GM12873 (cell line): ENCODE data around the gene WDR44.

Experiments used
- TF ChIP-seq, protein P1 (sequence below): IDR thresholded peaks from 2 replicates; pipeline ENCODE4 v1.5.1; 2012; ENCODE audit warnings: low read depth, mild to moderate bottlenecking, moderate library complexity, low read length, control low read depth; ENCODE audit not compliant: insufficient read depth; ENCODE audit errors: missing control alignments

The WDR44 gene

GRCh38 chrX:118493653-118494297 lies 147.9 kb downstream of the WDR44 start:
- TF ChIP-seq, protein P1, sequence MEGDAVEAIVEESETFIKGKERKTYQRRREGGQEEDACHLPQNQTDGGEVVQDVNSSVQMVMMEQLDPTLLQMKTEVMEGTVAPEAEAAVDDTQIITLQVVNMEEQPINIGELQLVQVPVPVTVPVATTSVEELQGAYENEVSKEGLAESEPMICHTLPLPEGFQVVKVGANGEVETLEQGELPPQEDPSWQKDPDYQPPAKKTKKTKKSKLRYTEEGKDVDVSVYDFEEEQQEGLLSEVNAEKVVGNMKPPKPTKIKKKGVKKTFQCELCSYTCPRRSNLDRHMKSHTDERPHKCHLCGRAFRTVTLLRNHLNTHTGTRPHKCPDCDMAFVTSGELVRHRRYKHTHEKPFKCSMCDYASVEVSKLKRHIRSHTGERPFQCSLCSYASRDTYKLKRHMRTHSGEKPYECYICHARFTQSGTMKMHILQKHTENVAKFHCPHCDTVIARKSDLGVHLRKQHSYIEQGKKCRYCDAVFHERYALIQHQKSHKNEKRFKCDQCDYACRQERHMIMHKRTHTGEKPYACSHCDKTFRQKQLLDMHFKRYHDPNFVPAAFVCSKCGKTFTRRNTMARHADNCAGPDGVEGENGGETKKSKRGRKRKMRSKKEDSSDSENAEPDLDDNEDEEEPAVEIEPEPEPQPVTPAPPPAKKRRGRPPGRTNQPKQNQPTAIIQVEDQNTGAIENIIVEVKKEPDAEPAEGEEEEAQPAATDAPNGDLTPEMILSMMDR, result no peak

DNA sequence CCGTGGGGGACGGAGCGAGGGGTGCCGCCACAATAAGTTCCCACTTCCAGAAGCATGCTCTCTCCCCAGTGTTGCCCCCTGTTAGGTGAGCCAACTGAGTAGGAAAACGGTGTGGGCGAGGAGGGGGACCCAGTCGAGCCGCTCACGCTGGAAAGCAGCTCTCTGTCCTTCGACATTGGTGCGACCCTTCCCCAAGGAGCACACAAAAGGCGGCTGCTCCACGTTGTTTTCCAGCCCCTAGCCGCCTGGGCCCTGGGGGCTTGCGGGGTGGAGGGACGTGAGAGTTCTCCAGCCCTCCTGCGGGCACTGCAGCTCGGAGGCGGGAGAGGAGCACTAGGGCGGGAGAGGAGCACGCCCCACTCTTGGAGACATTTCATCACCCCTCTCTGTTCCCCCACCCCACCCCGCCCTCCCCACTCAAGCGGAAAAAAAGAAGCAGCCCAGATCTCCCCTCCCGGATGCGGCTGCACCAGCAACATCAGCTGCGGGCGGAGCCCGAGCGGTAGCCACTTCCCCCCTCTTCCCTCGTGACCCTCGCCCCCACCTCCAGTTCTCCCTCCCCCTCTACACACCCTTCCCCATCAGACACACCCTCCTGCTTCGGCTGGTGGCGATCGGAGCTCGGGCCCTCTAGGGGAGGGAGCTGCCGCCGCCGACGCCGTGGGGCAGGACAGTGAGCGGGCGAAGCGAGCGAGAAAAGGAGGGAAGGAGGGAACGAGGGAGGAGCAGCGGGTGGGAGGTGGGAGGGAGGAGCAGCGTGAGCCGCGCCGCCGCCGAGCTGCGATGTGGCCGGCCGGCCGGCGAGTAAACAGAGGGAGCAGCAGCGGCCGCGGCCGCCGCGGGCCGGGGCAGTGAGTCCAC lies 149.4 kb downstream of the WDR44 start, which contains the start of gene DOCK11:
DOCK11 (plus strand) TSS at position 755 of the 861 bp plus-strand sequence. CDS start 157 bp downstream, outside the sequence.
- TF ChIP-seq, protein P1, result no peak

DNA sequence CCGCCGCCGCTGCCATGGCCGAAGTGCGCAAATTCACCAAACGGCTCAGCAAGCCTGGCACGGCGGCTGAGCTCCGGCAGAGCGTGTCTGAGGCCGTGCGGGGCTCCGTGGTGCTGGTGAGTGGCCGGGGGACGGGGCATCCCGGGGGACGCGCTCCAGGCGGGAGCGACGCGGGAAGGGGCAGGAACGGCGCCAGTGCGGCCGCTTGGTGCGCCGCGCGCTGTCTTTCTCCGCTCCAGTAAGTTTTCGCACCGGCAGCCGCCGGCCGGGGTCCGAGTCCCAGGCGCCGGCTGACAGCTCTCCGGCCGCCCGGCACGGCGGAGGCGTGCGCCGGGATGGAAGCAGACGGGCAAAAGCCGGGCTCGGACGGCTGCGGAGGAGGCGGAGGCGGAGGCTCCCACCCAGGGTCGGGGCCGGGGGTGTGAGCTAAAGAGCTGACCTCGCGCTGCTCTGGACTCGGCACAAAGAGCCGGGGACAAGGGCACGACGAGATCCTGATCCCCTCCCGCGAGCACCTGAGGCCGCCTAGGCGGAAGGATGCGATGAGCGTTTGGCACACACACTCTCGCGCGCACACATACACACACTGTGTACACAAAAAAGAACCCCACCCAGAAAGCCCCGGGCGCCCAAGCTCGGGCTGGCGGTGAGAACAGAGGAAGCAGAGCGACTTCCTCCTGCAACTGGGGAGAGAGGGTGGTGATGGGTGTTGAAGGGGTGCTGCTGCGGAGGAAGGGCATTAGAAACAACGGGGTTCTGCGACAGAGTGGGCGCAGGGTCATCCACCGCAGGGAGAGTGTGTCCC lies 150.3 kb downstream of the WDR44 start:
- TF ChIP-seq, protein P1, result no peak

GRCh38 chrX:118496763-118497079 lies 150.8 kb downstream of the WDR44 start:
- TF ChIP-seq, protein P1, result no peak

- TF ChIP-seq, protein P1, result no peak
Observed at GRCh38 chrX:118497180-118497818, 151.4 kb downstream of the WDR44 start.

DNA sequence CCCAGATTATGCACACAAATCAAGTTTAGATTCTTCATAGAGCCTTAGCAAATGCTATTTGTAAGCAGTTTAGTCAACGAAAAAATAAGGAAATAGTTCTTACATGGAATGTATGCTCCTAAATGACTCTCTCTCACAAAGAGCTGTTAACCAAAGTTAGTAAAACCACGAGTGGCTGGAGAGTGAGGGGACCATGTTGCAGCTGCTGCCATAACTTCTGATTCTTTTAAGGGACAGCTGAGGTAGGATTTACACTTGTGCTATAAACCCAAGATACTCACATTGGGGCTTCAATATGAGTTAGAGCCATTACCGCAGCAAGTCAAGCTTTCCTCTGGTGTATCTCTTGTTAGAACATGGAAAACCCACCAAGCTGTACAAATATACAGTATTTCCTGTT lies 152.4 kb downstream of the WDR44 start:
- TF ChIP-seq, protein P1, result no peak
